ENCODE measurements around the gene CDH23.
A peak's percentile ranks its signal among the peaks of the same experiment; 100 is the strongest.

CDH23 gene

GRCh38 chr10:71531485-71532446 lies 135.0 kb downstream of the CDH23 start:
- DNase-seq = no peak
- intact Hi-C loops (cut with DNase I) = no loop called here

DNA sequence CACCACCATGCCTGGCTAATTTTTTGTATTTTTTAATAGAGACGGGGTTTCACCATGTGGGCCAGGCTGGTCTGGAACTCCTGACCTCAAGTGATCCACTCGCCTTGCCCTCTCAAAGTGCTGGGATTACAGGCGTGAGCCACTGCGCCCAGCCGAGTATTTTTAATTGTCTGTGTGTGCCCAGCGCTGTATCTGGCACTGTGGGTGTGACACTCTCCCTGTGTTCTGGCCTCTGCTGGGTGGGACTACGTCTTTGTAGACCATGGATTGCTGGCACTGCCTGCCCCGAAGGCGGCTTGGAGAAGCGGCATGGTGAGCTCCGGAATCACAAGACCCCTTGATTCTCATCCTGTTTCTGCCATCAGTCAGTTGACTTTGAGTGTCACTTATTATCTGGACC lies 136.2 kb downstream of the CDH23 start:
- intact Hi-C loops (cut with DNase I) = no loop called here
- no peak for DNase-seq

GRCh38 chr10:71533936-71534335 lies 137.2 kb downstream of the CDH23 start:
- intact Hi-C loops (cut with DNase I) = no loop called here
- no peak for DNase-seq

- intact Hi-C loops (cut with DNase I) = no loop called here
- DNase-seq = no peak
These were observed 138.0 kb downstream of the CDH23 start for GRCh38 chr10:71534568-71535194.

- DNase-seq = no peak
- intact Hi-C loops (cut with DNase I) = no loop called here
These were observed 139.6 kb downstream of the CDH23 start for GRCh38 chr10:71536332-71536731.

GRCh38 chr10:71537125-71537524 lies 140.4 kb downstream of the CDH23 start:
- intact Hi-C loops (cut with DNase I) = no loop called here
- no peak for DNase-seq

- intact Hi-C loops (cut with DNase I) = no loop called here
- DNase-seq = no peak
These were observed 141.0 kb downstream of the CDH23 start for GRCh38 chr10:71537681-71538080.

DNA sequence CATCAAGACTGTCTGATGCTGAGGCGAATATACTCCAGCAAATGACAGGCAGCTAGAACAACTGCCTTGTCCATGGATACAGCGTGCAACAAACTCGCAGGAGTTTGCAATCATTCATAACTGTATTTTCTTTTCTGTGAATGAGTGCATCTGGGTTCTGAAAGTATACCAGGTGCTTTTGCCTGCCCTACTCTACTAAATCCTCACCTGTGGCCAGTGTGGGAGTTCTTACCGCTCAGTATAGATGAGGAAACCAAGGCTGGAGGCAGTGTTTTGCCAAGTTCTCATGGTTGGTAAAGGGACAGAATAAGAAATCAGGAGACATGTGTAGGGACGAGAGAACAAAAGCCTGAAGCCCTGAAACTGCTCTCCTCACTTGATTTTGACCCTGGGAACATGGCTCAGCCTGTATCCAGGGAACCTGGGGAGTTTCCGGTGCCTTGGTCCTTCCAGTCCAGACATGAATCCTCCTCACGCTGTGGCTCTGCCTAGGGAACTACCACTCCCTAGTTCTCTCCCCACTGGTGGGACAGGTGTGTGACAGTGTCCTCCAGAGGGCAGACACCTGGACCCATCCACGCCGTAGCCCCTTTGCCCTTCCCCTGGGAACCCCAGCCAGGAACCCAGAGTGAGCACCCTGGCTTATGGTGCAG lies 142.0 kb downstream of the CDH23 start:
- intact Hi-C loops (cut with DNase I) = no loop called here
- no peak for DNase-seq

- intact Hi-C loops (cut with DNase I) = no loop called here
- DNase-seq = no peak
These were observed 142.9 kb downstream of the CDH23 start for GRCh38 chr10:71539442-71540118.

DNA sequence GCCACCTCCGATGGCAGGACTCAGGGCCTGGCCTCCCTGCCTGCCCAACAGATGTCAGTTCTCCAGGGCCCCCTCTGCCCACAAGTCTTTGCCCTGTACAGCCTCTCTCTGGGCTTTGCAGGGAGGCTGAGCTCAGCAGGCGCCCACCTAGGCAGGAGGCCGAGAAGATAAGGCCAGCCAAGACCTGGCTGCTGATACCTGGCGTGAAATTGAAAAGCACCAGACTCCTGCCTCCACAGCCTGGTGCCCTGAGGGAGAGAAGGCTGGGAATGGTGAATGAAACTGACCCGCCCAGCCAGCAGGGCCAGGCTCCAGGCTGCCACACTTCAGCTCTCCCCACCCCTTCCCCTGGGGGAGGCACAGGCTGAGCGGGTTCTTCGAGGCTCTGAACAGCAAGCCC lies 145.8 kb downstream of the CDH23 start:
- intact Hi-C loops (cut with DNase I) = no loop called here
- no peak for DNase-seq

DNA sequence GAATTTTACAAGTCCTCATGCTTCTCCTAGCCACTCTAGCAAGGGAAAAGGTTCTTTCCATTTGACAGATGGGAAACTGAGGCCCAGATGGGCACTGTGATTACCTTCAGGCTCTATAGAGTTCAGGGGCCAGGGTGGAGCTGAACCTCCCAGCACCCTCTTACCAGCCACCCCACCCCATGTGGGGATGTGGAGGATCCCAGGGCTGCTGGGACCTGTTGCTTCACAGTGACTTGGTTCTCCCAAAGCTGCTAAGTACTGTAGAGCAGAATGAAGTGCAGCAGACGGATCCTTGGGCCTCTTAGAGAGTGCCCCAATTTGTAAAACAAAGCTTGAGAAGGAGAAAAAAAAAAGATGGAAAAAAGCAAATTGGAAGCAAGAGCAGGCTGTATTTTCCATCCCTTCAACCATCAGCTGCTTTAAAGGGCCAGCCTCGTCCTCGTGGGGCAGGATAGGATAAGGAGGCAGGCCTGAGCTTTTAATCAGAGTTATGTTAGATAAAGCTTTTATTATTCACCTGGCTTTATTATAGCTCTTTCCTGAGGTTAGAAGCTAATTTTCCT lies 147.0 kb downstream of the CDH23 start:
- intact Hi-C loops (cut with DNase I) = no loop called here
- DNase-seq = no peak

DNA sequence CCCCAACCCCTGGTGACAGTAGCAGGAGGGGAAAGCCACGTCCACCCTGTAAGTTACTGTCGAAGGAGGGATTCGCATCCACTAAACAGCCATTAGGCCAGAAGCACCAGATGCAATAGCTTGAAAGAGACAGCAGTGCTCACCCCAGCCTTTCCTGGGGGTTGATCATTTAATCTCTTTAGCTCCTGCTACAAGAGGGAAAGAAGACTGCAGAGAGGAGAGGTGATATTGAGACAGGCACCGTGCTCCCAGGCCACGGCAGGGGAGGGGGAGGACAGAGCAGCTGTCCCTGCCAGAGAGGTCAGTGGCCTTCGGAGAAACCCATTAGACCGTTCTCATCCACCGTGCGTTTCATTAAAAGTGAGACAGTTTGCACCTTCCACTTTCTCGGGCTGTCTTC lies 148.3 kb downstream of the CDH23 start:
- intact Hi-C loops (cut with DNase I) = no loop called here
- no peak for DNase-seq

DNA sequence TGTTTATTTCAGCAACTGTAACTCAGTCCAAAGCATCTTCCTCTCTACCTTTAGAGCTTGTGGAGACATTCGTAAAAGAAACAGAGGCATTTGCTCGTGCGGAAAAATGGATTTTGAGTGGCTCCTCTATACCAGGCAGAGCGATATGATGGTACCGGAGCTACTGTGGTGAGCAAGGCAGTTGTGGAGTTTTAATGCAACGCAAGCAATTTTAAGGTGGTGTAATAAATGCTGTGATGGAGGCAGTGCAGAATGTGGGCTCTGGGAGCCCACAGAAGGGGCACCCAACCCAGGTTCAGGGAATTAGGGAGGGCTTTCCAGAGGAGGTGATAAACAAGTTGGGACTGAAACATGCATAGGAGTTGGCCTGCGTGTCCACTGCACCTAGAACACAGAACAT lies 149.5 kb downstream of the CDH23 start:
- no peak for DNase-seq
- intact Hi-C loops (cut with DNase I) = no loop called here

- no peak for DNase-seq
These were observed 150.6 kb downstream of the CDH23 start for GRCh38 chr10:71547312-71547711.

GRCh38 chr10:71547876-71548846 lies 151.4 kb downstream of the CDH23 start:
- intact Hi-C loops (cut with DNase I) = no loop called here
- peak in 14 of 42 donors; percentile 13 to 60 (median 38) for DNase-seq

More at GRCh38 chr10:71547312-71547711, 150.6 kb downstream of the CDH23 start:
- intact Hi-C loops (cut with DNase I) = no loop called here

DNA sequence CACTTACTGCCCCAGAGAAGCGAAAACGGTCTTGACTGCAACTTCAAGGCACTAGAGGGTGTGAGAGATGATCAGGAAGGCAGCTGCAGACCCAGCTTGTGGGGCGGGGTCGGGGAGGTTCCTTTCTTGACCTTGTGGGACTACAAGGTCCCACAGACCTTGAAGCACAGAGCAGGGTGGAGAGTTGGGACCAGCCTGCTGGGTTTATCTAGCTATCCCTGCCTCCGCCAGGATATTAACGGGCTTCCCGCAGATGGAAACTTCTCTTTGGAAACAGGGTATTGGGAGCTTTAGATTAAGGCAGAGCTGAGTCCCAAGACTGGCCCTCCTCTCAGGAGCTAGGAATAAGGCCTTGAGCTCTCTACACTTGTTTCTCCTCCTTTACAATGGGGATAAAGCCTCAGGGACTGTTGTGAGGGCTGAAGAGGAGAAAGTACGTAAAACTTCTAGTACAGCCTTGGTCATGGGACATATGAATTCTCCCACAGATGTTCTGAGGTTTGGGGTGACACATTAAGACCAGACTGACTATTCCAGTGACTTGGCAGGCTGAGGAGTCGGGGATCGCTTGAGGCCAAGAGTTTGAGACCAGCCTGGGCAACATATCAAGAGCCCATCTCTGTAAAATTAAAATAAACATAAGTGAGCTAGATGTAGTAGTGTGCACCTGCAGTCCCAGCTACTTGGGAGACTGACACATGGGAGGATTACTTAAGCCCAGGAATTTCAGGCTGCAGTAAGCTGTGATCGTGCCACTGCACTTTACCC lies 153.2 kb downstream of the CDH23 start:
- intact Hi-C loops (cut with DNase I) = no loop called here
- no peak for DNase-seq

DNA sequence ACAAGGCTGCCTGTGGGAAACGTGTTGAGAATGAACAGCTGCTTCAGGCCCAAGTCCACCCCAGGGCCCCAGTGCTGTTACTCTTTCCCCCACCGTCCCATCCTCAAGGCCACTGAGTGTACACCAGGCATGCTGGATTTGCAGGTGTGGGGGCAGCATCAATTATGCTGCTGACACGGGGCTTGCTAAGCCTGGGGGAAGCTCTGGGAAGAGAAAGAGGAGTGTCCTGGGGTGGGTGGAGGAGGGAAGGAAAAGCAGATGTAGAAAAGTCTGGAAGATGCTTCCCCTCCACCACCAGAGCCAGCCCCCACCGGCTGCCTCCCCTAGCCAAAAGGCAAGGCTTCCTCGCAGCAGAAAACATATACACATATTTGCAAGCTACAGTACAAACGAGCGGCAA lies 153.9 kb downstream of the CDH23 start:
- DNase-seq = peak in 5 of 42 donors; percentile 16 to 53 (median 30)
- intact Hi-C loops (cut with DNase I) = no loop called here
